GM19468 (cell line): ENCODE data around the gene ABHD4.
"Not testable (repeated sequence)": the region's sequence is repeated elsewhere in the genome, so short reads cannot be mapped to it uniquely, and the experiment has no call there.

Source experiments
- ATAC-seq: cut with Tn5 transposase; IDR thresholded peaks from one replicate; pipeline ENCODE4 v1.9.1; 2021; ENCODE audit warnings: mild to moderate bottlenecking, moderate library complexity, moderate number of reproducible peaks; ENCODE audit not compliant: unreplicated experiment; ENCODE audit errors: extremely low read depth

ABHD4 gene

DNA sequence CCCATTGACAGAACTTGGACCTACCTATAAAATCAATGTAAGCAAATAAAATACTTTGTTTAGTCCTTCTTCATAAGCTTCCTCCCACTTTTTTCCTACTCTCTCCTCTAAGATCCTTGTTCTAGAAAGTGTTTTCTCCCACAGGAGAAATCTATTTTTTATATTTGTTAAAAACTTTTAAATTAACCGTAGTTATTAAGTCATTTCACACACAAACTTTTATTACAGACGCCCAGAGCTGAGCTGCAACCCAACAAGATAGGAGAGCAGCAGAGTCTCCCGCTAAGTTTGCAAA is 36.8 kb upstream of the ABHD4 start:
- ATAC-seq, result no peak

DNA sequence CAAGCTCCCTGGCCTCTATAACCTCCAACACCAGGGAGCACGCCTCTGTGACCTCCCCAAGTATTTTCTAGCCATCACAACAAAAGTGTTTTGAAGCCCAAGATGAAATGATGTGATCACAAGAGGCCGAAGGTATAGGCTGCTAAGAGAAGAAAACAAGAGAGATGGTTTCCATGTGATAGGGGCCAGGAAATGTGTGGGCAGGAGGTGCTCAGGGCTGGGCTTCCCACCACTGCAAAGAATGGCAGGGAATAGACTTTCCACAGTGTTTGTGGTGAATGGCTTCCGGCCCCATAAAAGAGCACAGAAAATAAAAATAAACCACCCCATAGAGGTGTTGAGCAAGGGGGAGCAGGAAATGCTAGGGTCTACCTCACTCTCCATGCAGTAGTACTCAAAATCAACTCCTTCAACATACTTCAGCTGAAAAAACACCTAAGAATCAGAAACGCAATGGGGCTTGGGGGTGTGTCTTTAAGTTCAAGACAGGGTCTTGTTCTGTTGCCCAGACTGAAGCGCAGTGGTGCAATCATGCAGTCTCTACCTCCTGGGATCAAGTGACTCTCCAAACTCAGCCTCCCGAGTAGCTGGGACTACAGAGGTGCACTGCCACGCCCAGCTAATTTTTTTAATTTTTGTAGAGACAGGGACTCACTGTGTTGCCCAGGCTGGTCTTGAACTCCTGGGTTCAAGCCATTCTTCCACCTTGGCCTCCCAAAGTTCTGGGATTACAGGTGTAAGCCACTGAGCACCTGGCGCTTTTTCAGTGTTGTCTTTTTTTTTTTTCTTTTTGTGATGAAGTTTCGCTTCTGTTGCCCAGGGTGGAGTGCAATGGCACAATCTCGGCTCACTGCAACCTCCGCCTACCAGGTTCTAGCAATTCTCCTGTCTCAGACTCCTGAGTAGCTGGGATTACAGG is 36.2 kb upstream of the ABHD4 start:
- no peak for ATAC-seq

DNA sequence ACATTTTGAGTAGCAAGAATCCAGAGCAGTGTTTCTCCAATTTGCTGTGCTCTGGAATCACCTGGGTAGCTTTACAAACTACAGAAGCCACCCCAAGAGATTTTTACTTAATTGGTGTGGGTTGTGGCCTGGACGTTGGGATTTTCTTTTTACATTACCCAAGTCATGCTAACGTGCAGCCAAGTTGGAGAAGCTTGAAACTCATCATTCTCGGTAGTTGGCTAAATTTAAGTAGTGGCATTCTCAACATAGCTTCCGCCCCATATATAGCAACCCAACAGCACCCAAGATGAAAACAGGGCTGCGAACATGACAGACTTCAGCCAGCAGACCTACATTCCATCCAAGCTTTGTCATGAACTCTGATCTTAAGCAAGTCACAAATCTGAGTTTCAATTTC is 34.1 kb upstream of the ABHD4 start:
- no peak for ATAC-seq

- ATAC-seq, result no peak
Observed at GRCh38 chr14:22564463-22564862, 33.6 kb upstream of the ABHD4 start.

DNA sequence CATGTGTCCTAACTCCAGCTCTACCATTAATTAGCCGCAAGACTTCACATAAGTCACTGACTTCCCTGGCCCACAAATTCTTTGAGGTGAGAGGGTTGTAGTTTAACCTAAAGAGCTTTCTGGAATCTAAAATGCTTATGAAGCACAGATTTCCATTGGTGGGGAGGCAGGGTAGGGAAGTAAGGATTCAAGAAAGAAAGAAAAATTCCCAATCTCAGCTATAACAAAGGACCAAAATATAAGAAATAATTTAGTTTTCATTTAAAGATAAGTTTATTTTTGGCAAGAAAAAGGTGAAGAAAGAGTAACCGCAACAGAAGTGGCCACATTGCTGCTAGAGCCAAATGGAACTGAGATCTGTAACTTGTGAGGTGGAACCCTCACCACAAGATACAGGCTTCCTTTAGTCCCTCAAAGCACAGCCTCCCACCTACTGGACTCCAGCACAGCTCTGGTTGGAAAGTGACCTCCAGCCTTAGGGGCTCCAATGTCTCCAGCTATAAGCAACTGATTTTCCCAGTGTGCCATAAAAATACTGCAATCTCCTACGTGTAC is 32.6 kb upstream of the ABHD4 start:
- no peak for ATAC-seq

DNA sequence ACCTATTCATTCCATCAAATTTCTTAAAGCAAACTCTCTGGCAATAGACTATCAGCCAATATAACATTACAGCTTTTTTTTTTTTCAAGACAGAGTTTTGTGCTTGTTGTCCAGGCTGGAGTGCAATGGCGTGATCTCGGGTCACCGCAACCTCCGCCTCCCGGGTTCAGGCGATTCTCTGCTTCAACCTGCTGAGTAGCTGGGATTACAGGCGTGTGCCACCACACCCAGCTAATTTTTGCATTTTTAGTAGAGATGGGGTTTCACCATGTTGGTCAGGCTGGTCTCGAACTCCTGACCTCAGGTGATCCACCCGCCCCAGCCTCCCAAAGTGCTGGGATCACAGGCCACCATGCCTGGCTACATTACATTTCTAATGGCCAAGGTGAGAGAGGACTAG is 31.8 kb upstream of the ABHD4 start:
- ATAC-seq, result not testable (repeated sequence)

GRCh38 chr14:22566845-22567244 is 31.3 kb upstream of the ABHD4 start:
- ATAC-seq, result no peak

GRCh38 chr14:22567437-22567836 is 30.7 kb upstream of the ABHD4 start:
- ATAC-seq, result no peak

- ATAC-seq, result no peak
Observed at GRCh38 chr14:22569106-22569736, 28.9 kb upstream of the ABHD4 start.

GRCh38 chr14:22569737-22570131 is 28.4 kb upstream of the ABHD4 start:
- ATAC-seq, result no peak

DNA sequence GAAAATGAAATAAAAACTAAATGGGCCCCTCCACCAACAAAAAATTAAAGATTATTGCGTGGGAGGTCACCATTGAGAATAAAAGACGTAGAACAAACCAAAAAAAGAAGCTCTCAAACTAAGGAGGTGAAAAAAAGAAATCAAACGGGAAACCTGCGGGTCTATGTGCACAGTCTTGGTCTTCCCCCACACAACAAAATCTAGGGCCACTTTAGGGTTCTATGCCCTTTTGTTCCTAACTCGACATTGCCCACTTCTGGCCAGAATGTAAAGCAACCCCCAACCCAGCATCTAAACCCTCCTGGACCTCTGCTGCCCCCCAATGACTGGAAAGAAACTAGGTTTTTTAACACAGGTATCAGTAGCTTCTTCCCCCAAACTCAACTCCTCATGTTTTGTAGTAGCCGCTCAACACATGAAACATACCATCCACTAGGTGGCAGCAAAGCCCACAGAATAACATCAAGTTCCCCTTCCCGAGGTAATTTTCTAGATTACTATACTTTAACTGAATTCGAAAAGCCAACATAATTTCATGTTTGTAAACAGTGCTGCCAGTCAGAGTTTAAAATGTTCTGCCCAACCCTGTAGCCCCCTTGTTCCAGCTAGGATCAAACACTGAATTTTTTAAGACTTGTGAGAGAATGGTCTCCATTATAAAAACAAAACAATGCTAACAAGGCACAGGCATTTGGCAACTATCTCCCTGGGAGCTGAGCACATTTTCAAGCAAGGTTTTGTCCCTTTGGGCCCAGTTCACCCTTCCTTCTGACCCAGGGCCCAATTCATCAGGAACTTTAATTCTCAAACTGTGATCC is 27.8 kb upstream of the ABHD4 start:
- ATAC-seq, result peak; percentile 40

- ATAC-seq, result no peak
Observed at GRCh38 chr14:22572562-22573058, 25.5 kb upstream of the ABHD4 start.

GRCh38 chr14:22573804-22574203 is 24.3 kb upstream of the ABHD4 start:
- ATAC-seq, result no peak

- no peak for ATAC-seq
Observed at GRCh38 chr14:22577334-22577908, 20.7 kb upstream of the ABHD4 start.

GRCh38 chr14:22579236-22579635 is 18.9 kb upstream of the ABHD4 start:
- no peak for ATAC-seq

DNA sequence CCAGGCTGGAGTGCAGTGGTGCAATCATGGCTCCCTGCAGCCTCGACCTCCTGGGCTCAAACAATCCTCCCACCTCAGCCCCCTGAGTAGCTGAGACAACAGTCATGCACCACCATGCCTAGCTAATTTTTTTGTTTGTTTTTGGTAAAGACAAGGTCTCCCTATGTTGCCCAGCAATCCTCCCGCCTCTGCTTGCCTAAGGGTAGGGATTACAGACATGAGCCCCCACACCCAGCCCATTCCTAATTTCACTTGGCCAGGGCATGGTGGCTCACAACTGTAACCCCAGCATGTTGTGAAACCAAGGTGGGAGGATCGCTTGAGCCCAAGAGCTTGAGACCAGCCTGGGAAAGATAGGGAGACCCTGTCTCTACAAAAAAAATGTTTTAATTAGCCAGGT is 18.2 kb upstream of the ABHD4 start:
- ATAC-seq, result no peak

DNA sequence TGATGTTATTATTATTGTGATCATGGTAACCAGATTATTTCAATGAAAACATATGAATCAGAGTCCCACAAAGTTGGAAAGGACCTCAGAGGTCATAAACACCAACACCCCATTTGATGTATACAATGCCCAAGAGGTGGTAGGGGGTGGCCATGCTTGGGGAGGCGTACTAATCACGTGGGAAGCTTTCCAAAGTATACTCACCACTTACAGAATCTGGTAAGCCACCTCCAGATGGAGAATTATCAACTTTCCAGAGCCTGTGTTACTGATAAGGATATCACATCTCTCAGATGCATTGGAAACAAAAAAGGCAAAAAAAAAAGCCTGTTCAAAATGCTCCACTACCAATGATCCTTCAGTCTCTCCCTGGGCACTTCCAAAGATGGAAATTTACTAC is 17.5 kb upstream of the ABHD4 start:
- ATAC-seq, result no peak

- no peak for ATAC-seq
Observed at GRCh38 chr14:22583994-22584393, 14.1 kb upstream of the ABHD4 start.

- ATAC-seq, result no peak
Observed at GRCh38 chr14:22587247-22587646, 10.9 kb upstream of the ABHD4 start.
